ENCODE data around the gene BCL11B.

BCL11B gene

GRCh38 chr14:99121319-99121875 is 150.6 kb downstream of the BCL11B start:
- no peak for TF ChIP-seq EP300 (IDR thresholded peaks at IDR 0.05; ENCODE audit: borderline replicate concordance)
- no peak for TF ChIP-seq NFIC (IDR thresholded peaks at IDR 0.05)
- no peak for TF ChIP-seq FOXM1 (IDR thresholded peaks at IDR 0.05; ENCODE audit: borderline replicate concordance, low read depth)
- TF ChIP-seq CEBPB (IDR thresholded peaks at IDR 0.05), result no peak
- no peak for TF ChIP-seq REST (IDR thresholded peaks at IDR 0.05; ENCODE audit: low read depth)
- no peak for TF ChIP-seq TEAD4 (IDR thresholded peaks at IDR 0.05)
- TF ChIP-seq EGR1 (IDR thresholded peaks at IDR 0.05), result no peak
- TF ChIP-seq CREB1 (IDR thresholded peaks at IDR 0.05; ENCODE audit: low read depth), result no peak
- TF ChIP-seq RAD21 (IDR thresholded peaks at IDR 0.05; ENCODE audit: low read depth), result no peak
- no peak for TF ChIP-seq MAX (IDR thresholded peaks at IDR 0.05)
- no peak for TF ChIP-seq TAF1 (IDR thresholded peaks at IDR 0.05; ENCODE audit: low read depth)
- no peak for TF ChIP-seq TCF12 (IDR thresholded peaks at IDR 0.05; ENCODE audit: low read depth)
- no peak for TF ChIP-seq YY1 (IDR thresholded peaks at IDR 0.05; ENCODE audit: low read depth)
- no peak for TF ChIP-seq USF1 (IDR thresholded peaks at IDR 0.05)
- no peak for TF ChIP-seq ZBTB7A (IDR thresholded peaks at IDR 0.05; ENCODE audit: low read depth)

GRCh38 chr14:99120526-99121318 is 151.3 kb downstream of the BCL11B start:
- TF ChIP-seq USF1 (IDR thresholded peaks at IDR 0.05) (no peak), TEAD4 (IDR thresholded peaks at IDR 0.05) (no peak)

- TF ChIP-seq NFIC (IDR thresholded peaks at IDR 0.05) (no peak), YY1 (IDR thresholded peaks at IDR 0.05; ENCODE audit: low read depth) (no peak), REST (IDR thresholded peaks at IDR 0.05; ENCODE audit: low read depth) (no peak), MAX (IDR thresholded peaks at IDR 0.05) (no peak), EP300 (IDR thresholded peaks at IDR 0.05; ENCODE audit: borderline replicate concordance) (no peak), CEBPB (IDR thresholded peaks at IDR 0.05) (no peak), TEAD4 (IDR thresholded peaks at IDR 0.05) (no peak), RAD21 (IDR thresholded peaks at IDR 0.05; ENCODE audit: low read depth) (no peak), CREB1 (IDR thresholded peaks at IDR 0.05; ENCODE audit: low read depth) (no peak), FOXM1 (IDR thresholded peaks at IDR 0.05; ENCODE audit: borderline replicate concordance, low read depth) (no peak), ZBTB7A (IDR thresholded peaks at IDR 0.05; ENCODE audit: low read depth) (no peak), TAF1 (IDR thresholded peaks at IDR 0.05; ENCODE audit: low read depth) (no peak), USF1 (IDR thresholded peaks at IDR 0.05) (no peak), EGR1 (IDR thresholded peaks at IDR 0.05) (no peak), TCF12 (IDR thresholded peaks at IDR 0.05; ENCODE audit: low read depth) (no peak)
These were observed 152.2 kb downstream of the BCL11B start for GRCh38 chr14:99119554-99120525.

Data from Ishikawa (cell line).